ENCODE measurements around the gene PRDM16.

GRCh38 chr1:3060601-3061551 is 8.1 kb upstream of the PRDM16 start:
- TF ChIP-seq RFX5 (IDR thresholded peaks at IDR 0.05; ENCODE audit: low read depth, low read length) = no peak
- TF ChIP-seq POLR2A (IDR thresholded peaks at IDR 0.05; ENCODE audit: low read depth, low read length) = no peak
- no peak for TF ChIP-seq RCOR1 (IDR thresholded peaks at IDR 0.05; ENCODE audit: insufficient replicate concordance, low read length)
- TF ChIP-seq CTCF (conservative IDR thresholded peaks at IDR 0.05; ENCODE audit: low read depth, low read length) = no peak
- TF ChIP-seq MAFK (IDR thresholded peaks at IDR 0.05; ENCODE audit: low read depth, low read length) = no peak
- no peak for TF ChIP-seq MXI1 (IDR thresholded peaks at IDR 0.05; ENCODE audit: borderline replicate concordance, low read depth, low read length)
- no peak for TF ChIP-seq CEBPB (IDR thresholded peaks at IDR 0.05; ENCODE audit: low read depth, low read length)
- no peak for TF ChIP-seq FOS (IDR thresholded peaks at IDR 0.05; ENCODE audit: low read depth, low read length)
- no peak for TF ChIP-seq CHD1 (IDR thresholded peaks at IDR 0.05; ENCODE audit: low read depth, low read length)
- TF ChIP-seq BHLHE40 (IDR thresholded peaks at IDR 0.05; ENCODE audit: low read depth, low read length) = no peak
